Measurements from ENCODE around the gene RAB37.

RAB37 gene

GRCh38 chr17:74736513-74737298, at the start of gene RAB37:
Gene RAB37, plus strand, starts transcription at chr17:74737256. Its CDS starts 17 bp downstream, at chr17:74737273.
- no peak for FAIRE-seq

- no peak for FAIRE-seq
Measured at GRCh38 chr17:74687886-74688285, 49.2 kb upstream of the RAB37 start.

- no peak for FAIRE-seq
Measured at GRCh38 chr17:74690409-74690825, 46.6 kb upstream of the RAB37 start.

- FAIRE-seq, result no peak
Measured at GRCh38 chr17:74691151-74691550, 45.9 kb upstream of the RAB37 start.

GRCh38 chr17:74694081-74694480, 43.0 kb upstream of the RAB37 start:
- no peak for FAIRE-seq

- no peak for FAIRE-seq
Measured at GRCh38 chr17:74695629-74696028, 41.4 kb upstream of the RAB37 start.

GRCh38 chr17:74697515-74697914, 39.5 kb upstream of the RAB37 start:
- no peak for FAIRE-seq

GRCh38 chr17:74698069-74698468, 39.0 kb upstream of the RAB37 start:
- no peak for FAIRE-seq

GRCh38 chr17:74699236-74699635, 37.8 kb upstream of the RAB37 start:
- FAIRE-seq, result no peak

GRCh38 chr17:74702116-74702871, 34.8 kb upstream of the RAB37 start:
- no peak for FAIRE-seq

- FAIRE-seq, result no peak
Measured at GRCh38 chr17:74703311-74703710, 33.7 kb upstream of the RAB37 start.

GRCh38 chr17:74704544-74704943, 32.5 kb upstream of the RAB37 start:
- no peak for FAIRE-seq

GRCh38 chr17:74711058-74711824, 25.8 kb upstream of the RAB37 start:
- FAIRE-seq, result no peak

GRCh38 chr17:74712301-74712700, 24.8 kb upstream of the RAB37 start:
- no peak for FAIRE-seq

- FAIRE-seq, result no peak
Measured at GRCh38 chr17:74712756-74713155, 24.3 kb upstream of the RAB37 start, which contains the start of gene CD300LF. Gene CD300LF, minus strand, starts transcription at chr17:74712923. Its CDS starts 57 bp downstream, at chr17:74712866.

GRCh38 chr17:74713171-74713755, 23.8 kb upstream of the RAB37 start:
- FAIRE-seq, result no peak

- FAIRE-seq, result no peak
Measured at GRCh38 chr17:74715144-74715543, 21.9 kb upstream of the RAB37 start.

- FAIRE-seq, result no peak
Measured at GRCh38 chr17:74720506-74720905, 16.6 kb upstream of the RAB37 start.

GRCh38 chr17:74722782-74723181, 14.3 kb upstream of the RAB37 start:
- no peak for FAIRE-seq

- no peak for FAIRE-seq
Measured at GRCh38 chr17:74723891-74724290, 13.2 kb upstream of the RAB37 start.

GRCh38 chr17:74725111-74725510, 11.9 kb upstream of the RAB37 start:
- no peak for FAIRE-seq

GRCh38 chr17:74728033-74728701, 8.9 kb upstream of the RAB37 start:
- FAIRE-seq, result no peak

Data from islet of Langerhans (tissue), 1 donor.